Stimulated activated memory B cell treated with anti-CD40 and anti-IgM and Interleukin-4, amounts not matched to agents 10 μg/mL and 1 μg/mL and 100 μg/mL, for 72 hours (primary cell): ENCODE measurements around the gene LGR4.
"Not testable (repeated sequence)": the region's sequence is repeated elsewhere in the genome, so short reads cannot be mapped to it uniquely, and the experiment has no call there.

Experiments
- ATAC-seq: fragments of 150-1000 bp; cut with Tn5 transposase; 2 replicates; pipeline ENCODE4 v1.10.0; 2021
- H3K27ac Mint-ChIP-seq: one replicate; pipeline ENCODE4 v1.8.0; 2022; ENCODE audit warnings: mild to moderate bottlenecking, mixed read lengths
- H3K27me3 Mint-ChIP-seq: one replicate; pipeline ENCODE4 v1.8.0; 2022; ENCODE audit warnings: mixed read lengths
- H3K36me3 Mint-ChIP-seq: one replicate; pipeline ENCODE4 v1.8.0; 2022; ENCODE audit warnings: mixed read lengths
- H3K4me1 Mint-ChIP-seq: one replicate; pipeline ENCODE4 v1.8.0; 2022; ENCODE audit warnings: mixed read lengths
- H3K4me3 Mint-ChIP-seq: one replicate; pipeline ENCODE4 v1.8.0; 2022; ENCODE audit warnings: mild to moderate bottlenecking, moderate library complexity, mixed read lengths
- H3K9me3 Mint-ChIP-seq: one replicate; pipeline ENCODE4 v1.8.0; 2022; ENCODE audit warnings: mixed read lengths

LGR4 gene

DNA sequence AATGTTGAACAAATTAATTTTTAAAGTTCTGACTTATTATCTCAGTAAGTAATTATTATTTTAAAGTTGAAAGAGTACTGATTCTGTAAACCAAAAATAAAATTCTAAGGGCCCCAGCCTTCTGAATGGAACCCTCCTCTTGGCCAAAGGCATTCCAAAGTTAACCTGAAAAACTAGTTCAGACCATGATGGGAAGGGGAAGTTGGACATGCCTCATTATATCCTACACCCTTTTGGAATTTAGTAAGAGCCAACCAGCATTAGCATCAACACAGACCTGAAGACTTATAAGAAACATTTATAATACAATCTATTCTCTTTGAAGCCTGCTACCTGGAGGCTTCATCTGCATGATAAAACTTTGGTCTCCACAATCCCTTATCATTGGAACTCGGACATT lies 18.9 kb downstream of the LGR4 start:
- Mint-ChIP-seq H3K4me3 (no peak overlapping the region), H3K36me3 (peaks cover 5% of the 10 kb centered on the region), H3K4me1 (no peaks in the 10 kb centered on the region), H3K27ac (no peak overlapping the region), H3K9me3 (peaks cover 4% of the 10 kb centered on the region), H3K27me3 (no peaks in the 10 kb centered on the region)
- no peak for ATAC-seq

- ATAC-seq = no peak
- no peak overlapping the region for H3K27ac Mint-ChIP-seq
- peaks cover 4% of the 10 kb centered on the region for H3K9me3 Mint-ChIP-seq
Measured at GRCh38 chr11:27452147-27452546, 20.4 kb downstream of the LGR4 start.

GRCh38 chr11:27451244-27451965 lies 21.2 kb downstream of the LGR4 start:
- Mint-ChIP-seq H3K27ac (no peak overlapping the region), H3K4me1 (no peaks in the 10 kb centered on the region), H3K4me3 (no peak overlapping the region), H3K27me3 (no peaks in the 10 kb centered on the region), H3K9me3 (peaks cover 4% of the 10 kb centered on the region), H3K36me3 (peaks cover 5% of the 10 kb centered on the region)
- ATAC-seq = no peak

More at GRCh38 chr11:27452147-27452546, 20.4 kb downstream of the LGR4 start:
- no peak overlapping the region for H3K4me3 Mint-ChIP-seq
- no peaks in the 10 kb centered on the region for H3K27me3 Mint-ChIP-seq
- H3K36me3 Mint-ChIP-seq = peaks cover 5% of the 10 kb centered on the region
- H3K4me1 Mint-ChIP-seq = no peaks in the 10 kb centered on the region

GRCh38 chr11:27448184-27448540 lies 24.4 kb downstream of the LGR4 start:
- not testable (repeated sequence) for H3K36me3 Mint-ChIP-seq, H3K4me1 Mint-ChIP-seq, ATAC-seq, H3K27ac Mint-ChIP-seq, H3K4me3 Mint-ChIP-seq, H3K9me3 Mint-ChIP-seq, H3K27me3 Mint-ChIP-seq

GRCh38 chr11:27447288-27448183 lies 25.1 kb downstream of the LGR4 start:
- Mint-ChIP-seq H3K27ac (no peak overlapping the region), H3K4me1 (no peaks in the 10 kb centered on the region), H3K4me3 (no peak overlapping the region), H3K9me3 (no peaks in the 10 kb centered on the region), H3K27me3 (no peaks in the 10 kb centered on the region), H3K36me3 (no peaks in the 10 kb centered on the region)
- no peak for ATAC-seq

GRCh38 chr11:27445625-27446024 lies 27.0 kb downstream of the LGR4 start:
- Mint-ChIP-seq H3K27me3 (peaks cover 8% of the 10 kb centered on the region), H3K36me3 (no peaks in the 10 kb centered on the region), H3K27ac (no peak overlapping the region), H3K9me3 (no peaks in the 10 kb centered on the region), H3K4me3 (no peak overlapping the region), H3K4me1 (no peaks in the 10 kb centered on the region)
- no peak for ATAC-seq

GRCh38 chr11:27444801-27445215 lies 27.8 kb downstream of the LGR4 start:
- H3K4me1 Mint-ChIP-seq = no peaks in the 10 kb centered on the region
- ATAC-seq = no peak
- no peak overlapping the region for H3K4me3 Mint-ChIP-seq
- peaks cover 8% of the 10 kb centered on the region for H3K27me3 Mint-ChIP-seq
- H3K27ac Mint-ChIP-seq = no peak overlapping the region
- no peaks in the 10 kb centered on the region for H3K9me3 Mint-ChIP-seq
- no peaks in the 10 kb centered on the region for H3K36me3 Mint-ChIP-seq

GRCh38 chr11:27443746-27444507 lies 28.7 kb downstream of the LGR4 start:
- Mint-ChIP-seq H3K9me3 (no peaks in the 10 kb centered on the region), H3K36me3 (no peaks in the 10 kb centered on the region), H3K27me3 (peaks cover 8% of the 10 kb centered on the region), H3K27ac (no peak overlapping the region), H3K4me1 (no peaks in the 10 kb centered on the region), H3K4me3 (no peak overlapping the region)
- no peak for ATAC-seq

GRCh38 chr11:27443227-27443626 lies 29.4 kb downstream of the LGR4 start:
- Mint-ChIP-seq H3K27me3 (peaks cover 8% of the 10 kb centered on the region), H3K27ac (no peak overlapping the region), H3K36me3 (no peaks in the 10 kb centered on the region)

DNA sequence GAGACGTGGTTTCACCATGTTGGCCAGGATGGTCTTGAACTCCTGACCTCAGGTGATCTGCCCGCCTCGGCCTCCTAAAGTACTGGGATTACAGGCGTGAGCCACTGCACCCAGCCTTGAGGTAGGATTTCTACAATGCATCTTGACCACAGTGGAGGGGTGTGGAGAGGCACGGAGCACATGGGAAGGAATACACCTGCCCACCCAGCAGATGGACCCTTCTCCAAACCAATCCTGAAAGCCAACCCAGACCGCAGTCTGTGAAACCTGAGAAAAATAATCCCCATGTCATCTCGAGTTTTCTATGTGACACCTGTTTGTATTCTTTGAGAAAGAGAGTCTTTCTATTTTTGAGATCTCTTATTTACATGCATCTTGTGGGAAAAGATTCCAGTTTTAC lies 32.5 kb downstream of the LGR4 start:
- Mint-ChIP-seq H3K27ac (no peak overlapping the region), H3K4me3 (no peak overlapping the region), H3K9me3 (no peaks in the 10 kb centered on the region), H3K4me1 (no peaks in the 10 kb centered on the region), H3K27me3 (peaks cover 17% of the 10 kb centered on the region), H3K36me3 (no peaks in the 10 kb centered on the region)
- no peak for ATAC-seq

More at GRCh38 chr11:27443227-27443626, 29.4 kb downstream of the LGR4 start:
- Mint-ChIP-seq H3K4me1 (no peaks in the 10 kb centered on the region), H3K9me3 (no peaks in the 10 kb centered on the region), H3K4me3 (no peak overlapping the region)
- ATAC-seq = no peak

DNA sequence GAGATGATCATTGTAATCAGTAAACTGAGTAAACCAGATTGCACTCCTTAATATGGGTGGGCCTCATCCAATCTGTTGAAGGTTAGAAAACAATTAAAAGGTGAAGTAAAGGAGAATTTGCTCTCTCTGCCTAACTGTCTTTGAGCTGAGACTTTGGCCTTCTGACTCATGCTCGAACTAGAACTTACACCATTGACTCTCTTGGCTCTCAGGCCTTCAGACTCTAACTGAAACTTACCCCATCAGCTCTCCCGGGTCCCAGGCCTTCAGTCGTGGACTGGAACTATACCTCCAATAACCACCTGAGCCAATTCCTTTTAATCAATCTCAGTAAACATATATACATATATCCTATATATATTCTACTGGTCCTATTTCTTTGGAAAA lies 34.0 kb downstream of the LGR4 start:
- Mint-ChIP-seq H3K9me3 (no peaks in the 10 kb centered on the region), H3K4me3 (no peak overlapping the region), H3K4me1 (no peaks in the 10 kb centered on the region)

GRCh38 chr11:27437829-27438594 lies 34.6 kb downstream of the LGR4 start:
- Mint-ChIP-seq H3K27ac (no peak overlapping the region), H3K27me3 (peaks cover 17% of the 10 kb centered on the region), H3K4me1 (no peaks in the 10 kb centered on the region), H3K4me3 (no peak overlapping the region), H3K9me3 (no peaks in the 10 kb centered on the region), H3K36me3 (no peaks in the 10 kb centered on the region)
- ATAC-seq = no peak

More for the DNA sequence above, 34.0 kb downstream of the LGR4 start:
- no peak for ATAC-seq
- H3K27ac Mint-ChIP-seq = no peak overlapping the region
- no peaks in the 10 kb centered on the region for H3K36me3 Mint-ChIP-seq
- H3K27me3 Mint-ChIP-seq = peaks cover 17% of the 10 kb centered on the region

DNA sequence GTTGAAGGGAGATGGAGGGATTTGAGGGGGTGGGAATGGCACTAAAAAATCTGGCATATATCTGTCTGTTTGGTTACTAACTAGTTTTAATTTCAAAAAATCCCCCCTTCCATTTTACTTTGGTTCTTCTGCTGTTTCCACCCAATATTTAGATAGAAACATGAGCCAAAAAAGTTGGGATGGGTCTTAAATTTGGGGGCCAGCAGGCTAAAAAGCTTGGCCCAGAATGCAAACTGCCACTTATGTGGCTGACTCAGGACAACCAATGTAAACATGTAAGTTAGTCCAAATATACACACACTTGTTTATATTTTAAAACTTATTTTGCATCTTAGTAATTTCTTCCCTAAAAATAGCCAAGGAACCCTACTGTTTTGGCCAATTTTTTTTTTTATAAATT lies 35.7 kb downstream of the LGR4 start:
- ATAC-seq = no peak
- Mint-ChIP-seq H3K27ac (no peak overlapping the region), H3K9me3 (no peaks in the 10 kb centered on the region), H3K36me3 (no peaks in the 10 kb centered on the region), H3K4me3 (no peak overlapping the region), H3K4me1 (no peaks in the 10 kb centered on the region), H3K27me3 (peaks cover 17% of the 10 kb centered on the region)

DNA sequence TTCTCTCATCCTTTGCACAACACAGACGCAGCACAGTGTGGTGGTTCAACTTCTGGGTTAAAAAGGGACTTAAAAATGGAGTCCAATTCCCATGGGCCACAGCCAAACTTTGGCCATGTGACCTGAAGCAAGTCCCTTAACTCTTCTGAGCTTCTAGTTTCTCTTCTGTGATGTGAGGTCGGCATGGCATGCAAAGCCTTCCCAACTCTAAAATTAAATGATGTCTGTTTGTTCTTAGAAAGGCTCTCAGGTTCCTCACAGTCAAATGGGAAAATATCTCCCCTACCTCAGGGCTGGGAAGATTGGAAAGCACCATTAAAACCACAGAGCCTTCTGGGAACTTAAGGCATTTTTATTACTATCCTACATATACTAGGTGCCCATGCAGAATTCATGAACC lies 38.8 kb downstream of the LGR4 start:
- H3K9me3 Mint-ChIP-seq = no peaks in the 10 kb centered on the region
- ATAC-seq = no peak
- no peaks in the 10 kb centered on the region for H3K4me1 Mint-ChIP-seq
- H3K4me3 Mint-ChIP-seq = no peak overlapping the region
- H3K36me3 Mint-ChIP-seq = no peaks in the 10 kb centered on the region
- peaks cover 8% of the 10 kb centered on the region for H3K27me3 Mint-ChIP-seq
- no peak overlapping the region for H3K27ac Mint-ChIP-seq

GRCh38 chr11:27431808-27432207 lies 40.8 kb downstream of the LGR4 start:
- no peak overlapping the region for H3K27ac Mint-ChIP-seq
- H3K9me3 Mint-ChIP-seq = no peaks in the 10 kb centered on the region
- ATAC-seq = no peak
- peaks cover 8% of the 10 kb centered on the region for H3K27me3 Mint-ChIP-seq
- H3K4me3 Mint-ChIP-seq = no peak overlapping the region
- no peaks in the 10 kb centered on the region for H3K36me3 Mint-ChIP-seq
- H3K4me1 Mint-ChIP-seq = no peaks in the 10 kb centered on the region
